HG02885 (cell line): ENCODE measurements around the gene PRDX2.
"Not testable (repeated sequence)": the region's sequence is repeated elsewhere in the genome, so short reads cannot be mapped to it uniquely, and the experiment has no call there.

Source experiments
- ATAC-seq: cut with Tn5 transposase; IDR thresholded peaks from one replicate; pipeline ENCODE4 v1.9.1; 2021; ENCODE audit warnings: mild to moderate bottlenecking; ENCODE audit not compliant: unreplicated experiment, poor library complexity

PRDX2 gene

GRCh38 chr19:12828494-12828893 is 26.9 kb upstream of the PRDX2 start:
- no peak for ATAC-seq

GRCh38 chr19:12825254-12826131 is 23.9 kb upstream of the PRDX2 start:
- no peak for ATAC-seq

- no peak for ATAC-seq
These were observed 20.2 kb upstream of the PRDX2 start for GRCh38 chr19:12821761-12822160.

GRCh38 chr19:12817810-12818209 is 16.2 kb upstream of the PRDX2 start:
- not testable (repeated sequence) for ATAC-seq

GRCh38 chr19:12817188-12817587 is 15.6 kb upstream of the PRDX2 start:
- ATAC-seq: not testable (repeated sequence)

GRCh38 chr19:12815088-12815487 is 13.5 kb upstream of the PRDX2 start:
- ATAC-seq: no peak

- peak; percentile 83 for ATAC-seq
These were observed 4.9 kb upstream of the PRDX2 start, which contains the start of gene RNASEH2A for GRCh38 chr19:12806242-12807081. Gene RNASEH2A (plus strand): TSS chr19:12806584. CDS start chr19:12806674, 90 bp downstream.

GRCh38 chr19:12804051-12804450 is 2.5 kb upstream of the PRDX2 start:
- ATAC-seq: no peak

GRCh38 chr19:12802267-12803106 is 887 bp upstream of the PRDX2 start:
- no peak for ATAC-seq

GRCh38 chr19:12800923-12801465 is 606 bp downstream of the PRDX2 start:
- no peak for ATAC-seq

- no peak for ATAC-seq
These were observed 1.2 kb downstream of the PRDX2 start for GRCh38 chr19:12800466-12800770.

- ATAC-seq: no peak
These were observed 1.7 kb downstream of the PRDX2 start for GRCh38 chr19:12799742-12800465.

- ATAC-seq: not testable (repeated sequence)
These were observed 4.0 kb downstream of the PRDX2 start for GRCh38 chr19:12797607-12798006.

- ATAC-seq: no peak
These were observed 4.4 kb downstream of the PRDX2 start for GRCh38 chr19:12797141-12797587.

GRCh38 chr19:12796146-12797071 is 5.2 kb downstream of the PRDX2 start:
- ATAC-seq: no peak

- ATAC-seq: no peak
These were observed 6.6 kb downstream of the PRDX2 start for GRCh38 chr19:12794971-12795381.

- no peak for ATAC-seq
These were observed 7.2 kb downstream of the PRDX2 start for GRCh38 chr19:12794196-12794941.
